ENCODE measurements around the gene TMED4. TPM values are rescaled to one million over a fixed set of nuclear protein-coding genes. Genes with fewer than 3 reads are reported as not detected.

TMED4 gene
- total RNA-seq, 1 experiment from 2014 or later: 67.3 TPM

DNA sequence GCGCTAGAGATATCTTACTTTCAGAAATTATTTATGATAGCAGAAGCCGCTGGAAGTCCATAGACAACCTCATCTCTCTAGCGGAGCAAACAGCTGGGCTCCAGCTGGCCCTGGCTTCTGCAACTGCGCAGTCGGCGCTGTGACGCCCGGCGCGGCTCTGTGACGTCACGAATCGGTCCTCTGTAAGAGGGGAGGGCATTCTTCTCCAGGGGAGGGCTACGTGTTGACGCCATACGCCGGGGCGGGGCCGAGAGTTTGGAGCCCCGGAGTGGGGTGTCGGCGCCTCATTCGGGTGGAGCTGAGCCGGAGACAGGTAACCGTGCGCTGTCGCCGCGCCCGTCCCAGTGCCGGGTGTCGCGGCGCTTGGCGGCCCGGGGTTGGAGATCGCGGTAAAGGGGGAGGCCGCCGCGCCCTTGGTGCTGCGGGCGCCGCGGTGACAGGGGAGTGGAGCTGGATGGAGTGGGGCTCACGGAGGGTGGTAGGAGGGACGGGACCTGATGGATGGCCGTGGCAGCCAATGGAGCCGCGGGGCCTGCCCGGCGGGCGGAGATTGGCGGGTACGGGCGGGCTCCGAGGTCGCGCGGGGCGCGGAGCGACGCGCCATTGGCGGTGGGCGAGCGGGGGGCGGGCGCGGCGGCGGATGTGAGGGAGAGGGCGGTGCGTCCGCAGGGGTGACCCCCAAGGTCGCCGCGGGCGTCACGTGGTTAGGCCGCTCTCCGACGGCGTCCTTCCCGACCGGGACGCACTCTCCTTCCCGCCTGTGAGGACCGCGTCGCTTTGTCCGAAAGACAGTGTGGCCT lies 24.5 kb upstream of the TMED4 start, which contains the start of gene OGDH (continued):
- TF ChIP-seq, protein P1, sequence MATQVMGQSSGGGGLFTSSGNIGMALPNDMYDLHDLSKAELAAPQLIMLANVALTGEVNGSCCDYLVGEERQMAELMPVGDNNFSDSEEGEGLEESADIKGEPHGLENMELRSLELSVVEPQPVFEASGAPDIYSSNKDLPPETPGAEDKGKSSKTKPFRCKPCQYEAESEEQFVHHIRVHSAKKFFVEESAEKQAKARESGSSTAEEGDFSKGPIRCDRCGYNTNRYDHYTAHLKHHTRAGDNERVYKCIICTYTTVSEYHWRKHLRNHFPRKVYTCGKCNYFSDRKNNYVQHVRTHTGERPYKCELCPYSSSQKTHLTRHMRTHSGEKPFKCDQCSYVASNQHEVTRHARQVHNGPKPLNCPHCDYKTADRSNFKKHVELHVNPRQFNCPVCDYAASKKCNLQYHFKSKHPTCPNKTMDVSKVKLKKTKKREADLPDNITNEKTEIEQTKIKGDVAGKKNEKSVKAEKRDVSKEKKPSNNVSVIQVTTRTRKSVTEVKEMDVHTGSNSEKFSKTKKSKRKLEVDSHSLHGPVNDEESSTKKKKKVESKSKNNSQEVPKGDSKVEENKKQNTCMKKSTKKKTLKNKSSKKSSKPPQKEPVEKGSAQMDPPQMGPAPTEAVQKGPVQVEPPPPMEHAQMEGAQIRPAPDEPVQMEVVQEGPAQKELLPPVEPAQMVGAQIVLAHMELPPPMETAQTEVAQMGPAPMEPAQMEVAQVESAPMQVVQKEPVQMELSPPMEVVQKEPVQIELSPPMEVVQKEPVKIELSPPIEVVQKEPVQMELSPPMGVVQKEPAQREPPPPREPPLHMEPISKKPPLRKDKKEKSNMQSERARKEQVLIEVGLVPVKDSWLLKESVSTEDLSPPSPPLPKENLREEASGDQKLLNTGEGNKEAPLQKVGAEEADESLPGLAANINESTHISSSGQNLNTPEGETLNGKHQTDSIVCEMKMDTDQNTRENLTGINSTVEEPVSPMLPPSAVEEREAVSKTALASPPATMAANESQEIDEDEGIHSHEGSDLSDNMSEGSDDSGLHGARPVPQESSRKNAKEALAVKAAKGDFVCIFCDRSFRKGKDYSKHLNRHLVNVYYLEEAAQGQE (IDR thresholded peaks at IDR 0.05; ENCODE audit: low read depth): no peak
- no peak for TF ChIP-seq CBX3 (IDR thresholded peaks at IDR 0.05; ENCODE audit: low read depth)
- peak; percentile 98 for TF ChIP-seq TCF7L2 (IDR thresholded peaks at IDR 0.05; ENCODE audit: borderline replicate concordance, extremely low read depth, insufficient read depth, insufficient read length)
- no peak for TF ChIP-seq EZH2 (IDR thresholded peaks at IDR 0.05)

DNA sequence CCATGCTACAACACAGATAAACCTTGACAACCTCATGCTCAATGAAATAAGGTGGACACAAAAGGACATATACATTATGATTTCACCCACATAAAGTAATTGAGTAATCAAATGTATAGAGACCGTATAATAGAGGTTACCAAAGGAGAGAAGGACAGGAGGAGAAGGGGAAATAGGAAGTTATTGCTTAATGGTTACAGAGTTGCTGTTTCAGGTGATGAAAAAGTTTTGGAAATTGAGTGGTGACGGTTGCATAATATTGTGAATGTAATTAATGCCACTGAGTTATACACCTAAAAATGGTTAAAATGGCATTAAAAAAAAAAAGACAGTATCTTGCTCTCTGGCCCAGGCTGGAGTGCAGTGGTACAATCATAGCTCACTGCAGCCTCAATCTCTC lies 22.9 kb upstream of the TMED4 start:
- BruUV-seq (replicated peaks): no TSS peak
- H3K36me3 ChIP-seq (ENCODE audit: control insufficient read depth in 1 of 2, insufficient read depth in 2 of 2, low read length in 2 of 2): no peaks in the 10 kb centered on the region
- no peak overlapping the region for H3K4me3 ChIP-seq (replicated peaks in 1 of 2; ENCODE audit: low read depth in 1 of 2, low read length in 2 of 2)
- peaks cover 17 to 32% of the 10 kb centered on the region in 2 experiments for H3K4me1 ChIP-seq (ENCODE audit: control insufficient read depth in 1 of 2, insufficient read depth in 2 of 2, low read length in 2 of 2)
- ChIA-PET CTCF (interaction anchor here (1.1 kb wide), 1 partner anchor 243 kb away, joined by 4 read pairs; the partner anchor contains the start of gene H2AZ2), POLR2A (interaction anchor here (0.6 to 1.5 kb wide), 2 partner anchors 14 to 368 kb away, joined by 3 read pairs; no protein-coding TSS in a partner anchor), RAD21 (ENCODE audit: low non-redundant PET in 1 of 2, low total read pairs in 2 of 2, uncharacterized antibody in 2 of 2, unreplicated experiment in 2 of 2) (no interaction called here)
- TF ChIP-seq POLR2AphosphoS5 (IDR thresholded peaks at IDR 0.05; ENCODE audit: low read depth, low read length) (no peak), SRF (IDR thresholded peaks at IDR 0.05; ENCODE audit: low read depth) (no peak), POLR2A (IDR thresholded peaks at IDR 0.05; ENCODE audit: borderline replicate concordance, extremely low read depth, insufficient read depth, insufficient read length) (no peak), ZNF274 (IDR thresholded peaks at IDR 0.05; ENCODE audit: low read depth, low read length) (no peak), RAD21 (IDR thresholded peaks at IDR 0.05; ENCODE audit: low read depth) (no peak)
- TF ChIP-seq, protein P2, sequence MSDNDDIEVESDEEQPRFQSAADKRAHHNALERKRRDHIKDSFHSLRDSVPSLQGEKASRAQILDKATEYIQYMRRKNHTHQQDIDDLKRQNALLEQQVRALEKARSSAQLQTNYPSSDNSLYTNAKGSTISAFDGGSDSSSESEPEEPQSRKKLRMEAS (IDR thresholded peaks at IDR 0.05): no peak
- TF ChIP-seq, protein P3, sequence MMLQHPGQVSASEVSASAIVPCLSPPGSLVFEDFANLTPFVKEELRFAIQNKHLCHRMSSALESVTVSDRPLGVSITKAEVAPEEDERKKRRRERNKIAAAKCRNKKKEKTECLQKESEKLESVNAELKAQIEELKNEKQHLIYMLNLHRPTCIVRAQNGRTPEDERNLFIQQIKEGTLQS (IDR thresholded peaks at IDR 0.05): no peak
- no peak overlapping the region for H3K27ac ChIP-seq (ENCODE audit: low read depth, low read length)
- H3K9ac ChIP-seq (ENCODE audit: low read length): no peak overlapping the region
- no peaks in the 10 kb centered on the region for H3K9me3 ChIP-seq (ENCODE audit: control insufficient read depth in 1 of 2, insufficient read depth in 1 of 2, low read depth in 1 of 2, low read length in 2 of 2)
- H3K27me3 ChIP-seq (ENCODE audit: insufficient read depth, low read length): no peaks in the 10 kb centered on the region
- no peak overlapping the region for H2AFZ ChIP-seq (ENCODE audit: low read depth, low read length, poor library complexity, severe bottlenecking)
- no peaks in the 10 kb centered on the region for H4K20me1 ChIP-seq (ENCODE audit: insufficient read depth)
- H3K9me2 ChIP-seq (ENCODE audit: insufficient read depth): no peaks in the 10 kb centered on the region
- H3K79me2 ChIP-seq (ENCODE audit: insufficient read depth, low read length): peaks cover 30% of the 10 kb centered on the region
- intact Hi-C loops (cut with micrococcal nuclease): loop anchor here (5.0 kb wide), 1 partner anchor 142 kb away; the partner anchor contains the start of gene ZMIZ2
- no peak for ATAC-seq
- no peak for DNase-seq (ENCODE audit: low read depth, low spot score)
- H3K4me2 ChIP-seq (ENCODE audit: low read length): peak overlapping the region; percentile 72
